MCF 10A (cell line): Measurements from ENCODE around the gene SCRN3. TPM values are rescaled to one million over a fixed set of nuclear protein-coding genes. Genes with fewer than 3 reads are reported as not detected.
"Not testable (repeated sequence)": the region's sequence is repeated elsewhere in the genome, so short reads cannot be mapped to it uniquely, and the experiment has no call there.

Experiments used
- BruUV-seq: library from RNA; stranded (reverse); fragments of 400-500 nt; replicated peaks from 2 replicates; lab custom pipeline; 2021; lab: Mats Ljungman, UMichigan
- CTCF ChIA-PET: fragments of 300-600 bp; sonication (Branson Sonifier 250); formaldehyde crosslinking; extraction: SDS; loops from one replicate; lab custom pipeline; 2021; ENCODE audit warnings: antibody characterized with exemption, inconsistent platforms; lab: Yijun Ruan, JAX
- POLR2A ChIA-PET: fragments of 300-600, 350-650 bp; sonication (Branson Sonifier 250); formaldehyde crosslinking; extraction: SDS; loops from one replicate; lab custom pipeline; 2020; ENCODE audit warnings: antibody characterized with exemption, inconsistent platforms; lab: Yijun Ruan, JAX
- DNase-seq: peaks from one replicate; pipeline ENCODE4 v3.0.0-alpha.2; 2018; ENCODE audit not compliant: unreplicated experiment
- H3K27ac Mint-ChIP-seq: one replicate; pipeline ENCODE4 v1.8.0; 2022; ENCODE audit warnings: mild to moderate bottlenecking, low read depth, mixed read lengths; ENCODE audit not compliant: unreplicated experiment
- H3K27me3 Mint-ChIP-seq: one replicate; pipeline ENCODE4 v1.8.0; 2022; ENCODE audit warnings: mixed read lengths; ENCODE audit not compliant: insufficient read depth, unreplicated experiment
- H3K36me3 Mint-ChIP-seq: one replicate; pipeline ENCODE4 v1.8.0; 2022; ENCODE audit warnings: mild to moderate bottlenecking, moderate library complexity, mixed read lengths; ENCODE audit not compliant: insufficient read depth, unreplicated experiment
- H3K4me1 Mint-ChIP-seq: one replicate; pipeline ENCODE4 v1.8.0; 2022; ENCODE audit warnings: mixed read lengths; ENCODE audit not compliant: insufficient read depth, unreplicated experiment
- H3K4me3 Mint-ChIP-seq: one replicate; pipeline ENCODE4 v1.8.0; 2022; ENCODE audit warnings: mild to moderate bottlenecking, moderate library complexity, mixed read lengths; ENCODE audit not compliant: unreplicated experiment
- H3K9me3 Mint-ChIP-seq: one replicate; pipeline ENCODE4 v1.8.0; 2022; ENCODE audit warnings: mixed read lengths; ENCODE audit not compliant: unreplicated experiment
- intact Hi-C: fragments of 100-400 bp; cut with micrococcal nuclease; formaldehyde crosslinking; loops from 2 replicates; pipeline ENCODE4 v1.14.1; 2022
- total RNA-seq: library from RNA; stranded (reverse); gene quantifications from 2 replicates; pipeline ENCODE4 v1.2.3, GENCODE V29; 2022
- TF ChIP-seq, protein P1 (sequence below): fragments of 200-600 bp; IDR thresholded peaks from one replicate; pipeline ENCODE4 v1.8.0; 2022; ENCODE audit warnings: antibody characterized with exemption, mild to moderate bottlenecking; ENCODE audit not compliant: unreplicated experiment

The SCRN3 gene
- total RNA-seq, 1 experiment from 2014 or later = 27.3 TPM

DNA sequence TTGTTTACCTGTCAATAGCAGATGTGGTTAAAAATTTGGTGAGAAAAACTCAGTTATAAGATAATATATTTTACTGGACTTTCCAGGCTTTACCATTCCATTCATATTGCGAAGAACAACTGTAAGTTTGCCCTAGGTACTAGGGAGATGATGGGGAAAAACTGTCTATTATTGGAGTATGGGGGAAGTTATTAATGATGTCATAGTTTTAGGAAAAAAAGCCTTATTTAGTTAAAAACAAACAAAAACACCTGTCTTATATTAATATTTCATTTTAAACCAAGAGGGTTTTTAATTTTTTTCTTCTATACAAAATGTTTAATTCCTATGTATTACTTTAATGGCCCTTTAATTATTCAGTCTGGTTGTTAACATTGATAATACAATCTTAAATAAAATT is 42.5 kb upstream of the SCRN3 start:
- POLR2A ChIA-PET = interaction anchor here (0.7 kb wide), 1 partner anchor 16 kb away, joined by 3 read pairs; no protein-coding TSS in a partner anchor
- CTCF ChIA-PET = interaction anchor here (0.6 kb wide), 1 partner anchor 69 kb away, joined by 3 read pairs; no protein-coding TSS in a partner anchor
- intact Hi-C loops = no loop called here
- H3K9me3 Mint-ChIP-seq = no peaks in the 10 kb centered on the region
- no peak overlapping the region for H3K4me3 Mint-ChIP-seq
- H3K4me1 Mint-ChIP-seq = no peaks in the 10 kb centered on the region
- no TSS peak for BruUV-seq
- H3K36me3 Mint-ChIP-seq = peaks cover 20% of the 10 kb centered on the region
- TF ChIP-seq, protein P1, sequence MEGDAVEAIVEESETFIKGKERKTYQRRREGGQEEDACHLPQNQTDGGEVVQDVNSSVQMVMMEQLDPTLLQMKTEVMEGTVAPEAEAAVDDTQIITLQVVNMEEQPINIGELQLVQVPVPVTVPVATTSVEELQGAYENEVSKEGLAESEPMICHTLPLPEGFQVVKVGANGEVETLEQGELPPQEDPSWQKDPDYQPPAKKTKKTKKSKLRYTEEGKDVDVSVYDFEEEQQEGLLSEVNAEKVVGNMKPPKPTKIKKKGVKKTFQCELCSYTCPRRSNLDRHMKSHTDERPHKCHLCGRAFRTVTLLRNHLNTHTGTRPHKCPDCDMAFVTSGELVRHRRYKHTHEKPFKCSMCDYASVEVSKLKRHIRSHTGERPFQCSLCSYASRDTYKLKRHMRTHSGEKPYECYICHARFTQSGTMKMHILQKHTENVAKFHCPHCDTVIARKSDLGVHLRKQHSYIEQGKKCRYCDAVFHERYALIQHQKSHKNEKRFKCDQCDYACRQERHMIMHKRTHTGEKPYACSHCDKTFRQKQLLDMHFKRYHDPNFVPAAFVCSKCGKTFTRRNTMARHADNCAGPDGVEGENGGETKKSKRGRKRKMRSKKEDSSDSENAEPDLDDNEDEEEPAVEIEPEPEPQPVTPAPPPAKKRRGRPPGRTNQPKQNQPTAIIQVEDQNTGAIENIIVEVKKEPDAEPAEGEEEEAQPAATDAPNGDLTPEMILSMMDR = no peak
- DNase-seq = no peak
- no peaks in the 10 kb centered on the region for H3K27me3 Mint-ChIP-seq
- no peak overlapping the region for H3K27ac Mint-ChIP-seq

DNA sequence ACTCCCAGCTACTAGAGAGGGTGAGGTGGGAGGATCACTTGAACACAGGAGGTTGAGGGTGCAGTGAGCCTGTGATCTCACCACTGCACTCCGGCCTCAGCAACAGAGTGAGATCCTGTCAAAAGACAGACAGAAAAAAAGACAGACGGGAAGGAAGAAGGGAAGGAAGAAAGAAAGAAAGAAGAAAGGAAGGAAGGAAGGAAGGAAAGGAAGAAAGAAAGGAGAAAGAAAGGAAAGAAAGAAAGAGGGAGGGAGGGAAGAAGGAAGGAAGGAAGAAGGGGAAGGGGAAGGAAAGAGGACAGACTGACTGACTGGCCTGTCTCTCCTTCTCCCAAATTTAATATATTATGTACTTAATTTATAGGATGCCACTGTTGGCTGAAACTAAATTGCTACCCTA is 39.2 kb upstream of the SCRN3 start:
- H3K36me3 Mint-ChIP-seq = no peaks in the 10 kb centered on the region
- intact Hi-C loops = no loop called here
- ChIA-PET CTCF (interaction anchor here (0.6 kb wide), 1 partner anchor 44 kb away, joined by 3 read pairs; no protein-coding TSS in a partner anchor), POLR2A (no interaction called here)
- DNase-seq = no peak
- no peaks in the 10 kb centered on the region for H3K27me3 Mint-ChIP-seq
- peak overlapping the region; percentile 44 for H3K27ac Mint-ChIP-seq
- no TSS peak for BruUV-seq
- no peak overlapping the region for H3K4me3 Mint-ChIP-seq
- no peaks in the 10 kb centered on the region for H3K9me3 Mint-ChIP-seq
- TF ChIP-seq, protein P1 = no peak
- H3K4me1 Mint-ChIP-seq = no peaks in the 10 kb centered on the region

DNA sequence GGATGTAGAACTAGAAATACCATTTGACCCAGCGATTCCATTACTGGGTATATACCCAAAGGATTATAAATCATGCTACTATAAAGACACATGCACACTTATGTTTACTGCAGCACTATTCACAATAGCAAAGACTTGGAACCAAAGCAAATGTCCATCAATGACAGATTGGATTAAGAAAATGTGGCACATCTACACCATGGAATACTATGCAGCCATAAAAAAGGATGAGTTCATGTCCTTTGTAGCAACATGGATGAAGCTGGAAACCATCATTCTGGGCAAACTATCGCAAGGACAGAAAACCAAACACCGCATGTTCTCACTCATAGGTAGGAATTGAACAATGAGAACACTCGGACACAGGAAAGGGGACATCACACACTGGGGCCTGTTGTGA is 35.9 kb upstream of the SCRN3 start:
- intact Hi-C loops, H3K27me3 Mint-ChIP-seq, BruUV-seq, H3K9me3 Mint-ChIP-seq, DNase-seq, H3K27ac Mint-ChIP-seq, H3K4me1 Mint-ChIP-seq, H3K4me3 Mint-ChIP-seq: not testable (repeated sequence)
- H3K36me3 Mint-ChIP-seq = peaks cover 11% of the 10 kb centered on the region
- ChIA-PET CTCF (interaction anchor here (1.0 kb wide), 2 partner anchors 12 to 18 kb away, joined by 3 read pairs; no protein-coding TSS in a partner anchor), POLR2A (interaction anchor here (1.3 kb wide), 1 partner anchor 208 kb away, joined by 3 read pairs; no protein-coding TSS in a partner anchor)

DNA sequence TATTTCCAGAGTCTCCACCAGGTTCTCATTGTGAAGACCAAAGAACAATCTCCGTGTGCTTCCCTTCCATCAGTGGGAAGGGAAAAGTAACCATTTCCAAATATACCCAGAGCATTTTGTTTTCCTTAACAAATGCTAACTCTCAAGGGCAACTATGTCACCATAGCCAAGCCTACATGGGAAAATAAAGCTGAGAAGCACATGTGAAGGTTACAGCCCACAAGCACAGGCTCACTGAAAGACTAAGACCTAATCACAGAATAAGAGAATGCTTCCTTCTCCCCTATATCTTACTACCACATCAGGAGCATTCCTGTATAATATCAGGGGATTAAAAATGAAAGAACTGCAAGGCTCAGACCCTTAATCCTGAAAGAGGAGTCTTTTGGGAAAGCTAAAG is 32.6 kb upstream of the SCRN3 start:
- DNase-seq = no peak
- BruUV-seq = no TSS peak
- H3K4me3 Mint-ChIP-seq = no peak overlapping the region
- TF ChIP-seq, protein P1 = no peak
- peaks cover 42% of the 10 kb centered on the region for H3K36me3 Mint-ChIP-seq
- no peaks in the 10 kb centered on the region for H3K4me1 Mint-ChIP-seq
- no peak overlapping the region for H3K27ac Mint-ChIP-seq
- POLR2A ChIA-PET = interaction anchor here (0.5 to 1.6 kb wide), 3 partner anchors 8 to 37 kb away, joined by 3 to 4 read pairs (median 3); partner anchors contain the start of gene SCRN3
- H3K9me3 Mint-ChIP-seq = peaks cover 8% of the 10 kb centered on the region
- CTCF ChIA-PET = interaction anchor here (0.6 to 1.3 kb wide), 3 partner anchors 12 to 960 kb away, joined by 3 to 4 read pairs (median 4); no protein-coding TSS in a partner anchor
- H3K27me3 Mint-ChIP-seq = no peaks in the 10 kb centered on the region
- intact Hi-C loops = no loop called here

DNA sequence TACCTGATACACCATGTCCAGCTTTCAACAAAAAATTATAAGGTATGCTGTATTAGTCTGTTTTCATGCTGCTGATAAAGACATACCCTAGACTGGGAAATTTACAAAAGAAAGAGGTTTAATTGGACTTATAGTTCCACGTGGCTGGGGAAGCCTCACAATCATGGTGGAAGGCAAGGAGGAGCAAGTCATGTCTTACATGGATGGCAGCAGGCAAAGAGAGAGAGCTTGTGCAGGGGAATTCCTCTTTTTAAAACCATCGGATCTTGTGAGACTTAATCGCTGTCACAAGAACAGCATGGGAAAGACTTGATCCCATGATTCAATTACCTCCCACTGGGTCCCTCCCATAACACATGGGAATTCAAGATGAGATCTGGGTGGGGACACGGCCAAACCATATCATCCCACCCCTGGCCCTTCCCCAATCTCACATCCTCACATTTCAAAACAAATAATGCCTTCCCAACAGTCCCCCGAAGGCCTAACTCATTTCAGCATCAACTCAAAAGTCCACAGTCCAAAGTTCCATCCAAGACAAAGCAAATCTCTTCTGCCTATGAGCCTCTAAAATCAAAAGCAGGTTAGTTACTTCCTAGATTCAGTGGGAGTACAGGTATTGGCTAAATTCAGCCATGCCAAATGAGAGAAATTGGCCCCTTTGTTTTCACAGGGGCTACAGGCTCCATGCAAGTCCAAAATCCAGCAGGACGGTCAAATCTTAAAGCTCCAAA is 31.9 kb upstream of the SCRN3 start:
- intact Hi-C loops, H3K27ac Mint-ChIP-seq, H3K4me3 Mint-ChIP-seq, BruUV-seq, H3K27me3 Mint-ChIP-seq, H3K4me1 Mint-ChIP-seq, DNase-seq, H3K9me3 Mint-ChIP-seq: not testable (repeated sequence)
- ChIA-PET CTCF (interaction anchor here (1.2 to 1.3 kb wide), 2 partner anchors 13 to 14 kb away, joined by 4 read pairs; no protein-coding TSS in a partner anchor), POLR2A (interaction anchor here (1.6 kb wide), 1 partner anchor 32 kb away, joined by 4 read pairs; the partner anchor contains the start of gene SCRN3)
- H3K36me3 Mint-ChIP-seq = peaks cover 47% of the 10 kb centered on the region
